Kidney (tissue), 14 donors: ENCODE measurements around the gene TAF12. TPM values are rescaled to one million over a fixed set of nuclear protein-coding genes. Genes with fewer than 3 reads are reported as not detected.

Experiments used
- DNase-seq, 5 donors: peaks; one replicate each; pipeline ENCODE4 v3.0.0-alpha.2; 2013 to 2020
- FAIRE-seq: peaks from 2 replicates; lab custom pipeline; 2012; peaks lifted over from hg19 to GRCh38; lab: Jason Lieb, UNC
- H3K27ac ChIP-seq, 2 donors: one replicate each; pipeline ENCODE4 v1.7.0; 2013; ENCODE audit warnings: low read depth in 2 of 2, low read length in 2 of 2, inconsistent platforms in 1 of 2
- H3K27me3 ChIP-seq: one replicate; pipeline ENCODE4 v1.7.1; 2013; ENCODE audit warnings: low read length, inconsistent platforms; ENCODE audit not compliant: control insufficient read depth, insufficient read depth
- H3K36me3 ChIP-seq, 3 donors: one replicate each; pipeline versions ENCODE4 v1.7.0 to v1.7.1; 2013; ENCODE audit warnings: low read length in 3 of 3, control low read depth in 1 of 3, inconsistent platforms in 1 of 3; ENCODE audit not compliant: insufficient read depth in 3 of 3, control insufficient read depth in 2 of 3
- H3K4me1 ChIP-seq, 3 donors: one replicate each; pipeline versions ENCODE4 v1.7.0 to v1.7.1; 2013; ENCODE audit warnings: low read length in 3 of 3, inconsistent platforms in 1 of 3, low read depth in 1 of 3; ENCODE audit not compliant: control insufficient read depth in 2 of 3, insufficient read depth in 2 of 3
- H3K4me3 ChIP-seq, 3 donors: one replicate each; pipeline versions ENCODE4 v1.7.0 to v1.8.1; 2013; ENCODE audit warnings: low read length in 3 of 3, control low read depth in 1 of 3, inconsistent platforms in 1 of 3
- H3K9ac ChIP-seq, 3 donors: one replicate each; pipeline versions ENCODE4 v1.7.0 to v1.7.1; 2013; ENCODE audit warnings: low read length in 3 of 3, control low read depth in 1 of 3, inconsistent platforms in 1 of 3
- H3K9me3 ChIP-seq, 3 donors: one replicate each; pipeline versions ENCODE4 v1.7.0 to v1.7.1; 2013; ENCODE audit warnings: low read length in 3 of 3, control low read depth in 1 of 3, inconsistent platforms in 1 of 3; ENCODE audit not compliant: control insufficient read depth in 2 of 3, insufficient read depth in 1 of 3
- intact Hi-C: fragments of 100-400 bp; cut with DNase I; formaldehyde crosslinking; loops from one replicate; pipeline ENCODE4 v1.11.1; 2022
- polyA plus RNA-seq: library from polyadenylated mRNA; stranded (reverse); fragments of 350-450 nt; fragmentation: Illumina TruSeq; extraction: RNeasy Lipid Tissue Mini Kit (QIAGEN cat#74804); gene quantifications from one replicate; pipeline ENCODE4 v1.2.3, GENCODE V29; 2014; ENCODE audit warnings: low read depth, low replicate concordance; ENCODE audit not compliant: insufficient read depth
- total RNA-seq: library from RNA; stranded (reverse); fragmentation: NEBNext Ultra II Directional; extraction: Animal tissue kit (Norgen Biotek cat#: 25700); gene quantifications from one replicate; pipeline ENCODE4 v1.2.1, GENCODE V29; 2021
- TF ChIP-seq, protein P1 (sequence below): IDR thresholded peaks from 3 replicates; pipeline ENCODE4 v1.5.1; 2012; ENCODE audit warnings: mild to moderate bottlenecking, moderate library complexity, borderline replicate concordance; ENCODE audit not compliant: insufficient read depth; ENCODE audit errors: extremely low read depth
- donor health status: control.
- donor health status: control.
- donor health status: control.
- donor health status: control.
- donor health status: control.
- donor health status: DM: yes; HTN: yes; CAD: no.
- donor health status: Normal renal cell carcinoma (clear cell type).

The TAF12 gene
- total and polyA plus RNA-seq, 2 donors from 2014 or later = 15.0 to 22.8 TPM

DNA sequence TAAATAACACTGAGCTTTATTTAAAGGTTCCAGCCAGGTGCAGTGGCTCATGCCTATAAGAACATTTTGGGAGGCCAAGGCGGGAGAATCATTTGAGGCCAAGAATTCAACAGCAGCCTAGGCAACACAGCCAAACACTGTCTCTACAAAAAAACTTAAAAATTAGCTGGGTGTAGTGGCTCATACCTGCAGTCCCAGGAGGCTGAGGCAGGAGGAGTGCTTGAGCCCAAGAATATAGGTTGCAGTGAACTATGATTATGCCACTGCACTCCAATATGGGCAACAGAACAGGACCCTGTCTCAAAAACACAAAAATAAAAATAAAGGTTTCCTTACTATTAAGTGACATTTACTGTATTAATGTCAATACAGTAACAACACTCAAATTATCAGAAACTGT is 2.1 kb downstream of the TAF12 start:
- Histone ChIP-seq H3K27ac (no peak overlapping the region), H3K36me3 (no peaks in the 10 kb centered on the region), H3K9ac (no peak overlapping the region), H3K9me3 (no peaks in the 10 kb centered on the region), H3K27me3 (no peaks in the 10 kb centered on the region), H3K4me3 (no peak overlapping the region), H3K4me1 (peaks cover 7 to 9% (median 9%) of the 10 kb centered on the region in 3 donors)
- TF ChIP-seq, protein P1, sequence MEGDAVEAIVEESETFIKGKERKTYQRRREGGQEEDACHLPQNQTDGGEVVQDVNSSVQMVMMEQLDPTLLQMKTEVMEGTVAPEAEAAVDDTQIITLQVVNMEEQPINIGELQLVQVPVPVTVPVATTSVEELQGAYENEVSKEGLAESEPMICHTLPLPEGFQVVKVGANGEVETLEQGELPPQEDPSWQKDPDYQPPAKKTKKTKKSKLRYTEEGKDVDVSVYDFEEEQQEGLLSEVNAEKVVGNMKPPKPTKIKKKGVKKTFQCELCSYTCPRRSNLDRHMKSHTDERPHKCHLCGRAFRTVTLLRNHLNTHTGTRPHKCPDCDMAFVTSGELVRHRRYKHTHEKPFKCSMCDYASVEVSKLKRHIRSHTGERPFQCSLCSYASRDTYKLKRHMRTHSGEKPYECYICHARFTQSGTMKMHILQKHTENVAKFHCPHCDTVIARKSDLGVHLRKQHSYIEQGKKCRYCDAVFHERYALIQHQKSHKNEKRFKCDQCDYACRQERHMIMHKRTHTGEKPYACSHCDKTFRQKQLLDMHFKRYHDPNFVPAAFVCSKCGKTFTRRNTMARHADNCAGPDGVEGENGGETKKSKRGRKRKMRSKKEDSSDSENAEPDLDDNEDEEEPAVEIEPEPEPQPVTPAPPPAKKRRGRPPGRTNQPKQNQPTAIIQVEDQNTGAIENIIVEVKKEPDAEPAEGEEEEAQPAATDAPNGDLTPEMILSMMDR = no peak
- DNase-seq (no peak), FAIRE-seq (no peak)
- intact Hi-C loops = no loop called here

DNA sequence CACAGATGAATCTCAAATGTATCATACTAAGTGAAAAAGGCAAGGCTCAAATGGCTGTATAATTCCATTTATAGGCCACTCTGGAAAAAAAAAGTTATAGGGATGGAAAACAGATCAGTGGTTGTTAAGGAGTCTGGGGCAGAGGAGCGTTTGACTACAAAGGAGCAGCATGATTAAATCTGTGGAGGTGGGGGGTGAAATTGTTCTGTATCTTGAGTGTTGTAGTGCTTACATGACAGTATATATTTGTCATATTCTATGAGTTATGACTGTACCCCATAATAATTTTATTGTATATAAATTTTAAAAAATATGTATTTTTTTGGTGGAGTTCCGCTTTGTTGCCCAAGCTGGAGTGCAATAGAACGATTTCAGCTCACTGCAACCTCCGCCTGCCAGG is 10.3 kb downstream of the TAF12 start:
- Histone ChIP-seq H3K9ac (no peak overlapping the region), H3K4me3 (no peak overlapping the region), H3K4me1 (no peaks in the 10 kb centered on the region), H3K27me3 (no peaks in the 10 kb centered on the region), H3K36me3 (no peaks in the 10 kb centered on the region), H3K27ac (no peak overlapping the region), H3K9me3 (no peaks in the 10 kb centered on the region)
- FAIRE-seq = no peak
- intact Hi-C loops = no loop called here
- DNase-seq = no peak
- TF ChIP-seq, protein P1 = no peak

DNA sequence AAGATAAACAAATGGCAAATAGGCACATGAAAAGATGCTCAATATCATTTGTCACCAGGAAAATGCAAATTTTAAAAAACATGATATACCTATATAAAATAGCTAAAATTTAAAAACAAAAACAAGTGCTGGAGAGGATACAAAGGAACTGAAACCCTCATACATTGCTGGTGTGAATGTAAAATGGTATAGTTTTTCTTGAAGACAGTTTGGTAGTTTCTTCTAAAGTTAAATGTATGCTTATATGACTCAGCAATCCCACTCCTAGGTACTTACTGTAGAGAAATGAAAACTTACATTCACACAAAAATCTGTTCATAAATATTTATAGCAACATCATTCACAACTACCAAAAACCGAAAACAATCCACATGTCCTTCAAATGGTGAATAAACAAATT is 11.2 kb downstream of the TAF12 start:
- Histone ChIP-seq H3K27ac (no peak overlapping the region), H3K4me3 (no peak overlapping the region), H3K27me3 (no peaks in the 10 kb centered on the region), H3K9me3 (no peaks in the 10 kb centered on the region), H3K9ac (no peak overlapping the region), H3K36me3 (no peaks in the 10 kb centered on the region), H3K4me1 (no peaks in the 10 kb centered on the region)
- intact Hi-C loops = no loop called here
- FAIRE-seq = no peak
- DNase-seq = no peak
- TF ChIP-seq, protein P1 = no peak

DNA sequence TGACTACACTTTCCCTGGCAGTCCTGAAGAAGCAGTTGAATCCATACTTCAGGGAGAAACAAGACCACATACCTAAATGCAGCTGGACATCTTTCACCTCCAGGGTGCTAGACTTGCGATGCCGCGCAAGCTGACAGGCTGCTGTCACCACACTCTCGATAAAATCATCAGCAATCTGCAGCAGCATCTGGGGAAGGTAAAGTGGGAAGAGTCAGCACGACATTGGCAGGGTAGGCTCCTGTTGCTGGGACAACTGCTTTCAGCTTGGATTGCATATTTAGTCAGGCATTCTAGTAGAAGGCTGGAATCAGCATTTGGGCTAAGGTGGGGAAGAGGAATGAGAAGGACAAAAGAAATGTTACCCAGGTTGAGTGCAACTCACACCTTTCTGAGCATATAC is 29.7 kb downstream of the TAF12 start:
- Histone ChIP-seq H3K36me3 (peaks cover 2 to 19% (median 18%) of the 10 kb centered on the region in 3 donors), H3K4me3 (no peak overlapping the region), H3K9me3 (no peaks in the 10 kb centered on the region), H3K4me1 (no peaks in the 10 kb centered on the region), H3K27ac (no peak overlapping the region), H3K27me3 (no peaks in the 10 kb centered on the region), H3K9ac (no peak overlapping the region)
- TF ChIP-seq, protein P1 = no peak
- DNase-seq (no peak), FAIRE-seq (no peak)
- intact Hi-C loops = no loop called here
